Bronchial epithelial cell (primary cell): ENCODE results near the gene NOXRED1. TPM values are rescaled to one million over a fixed set of nuclear protein-coding genes. Genes with fewer than 3 reads are reported as not detected.

Experiments
- DNase-seq: peaks from one replicate; pipeline ENCODE4 v3.0.0-alpha.2; 2010; ENCODE audit warnings: low read depth
- FAIRE-seq: peaks from 2 replicates; lab custom pipeline; 2011; peaks lifted over from hg19 to GRCh38; lab: Jason Lieb, UNC
- H3K27me3 ChIP-seq: 2 replicates; pipeline ENCODE4 v1.5.1; 2011; ENCODE audit warnings: low read length; ENCODE audit not compliant: control insufficient read depth, insufficient read depth
- H3K36me3 ChIP-seq: 2 replicates; pipeline ENCODE4 v1.5.1; 2011; ENCODE audit warnings: low read length; ENCODE audit not compliant: control insufficient read depth, insufficient read depth
- H3K4me3 ChIP-seq: 2 replicates; pipeline ENCODE4 v1.5.1; 2011; ENCODE audit warnings: mild to moderate bottlenecking, low read depth, low read length, control low read depth
- total RNA-seq: library from RNA; depleted of rRNA; stranded (reverse); fragments of >200 nt; gene quantifications from 2 replicates; pipeline ENCODE4 v1.2.1, GENCODE V29; 2014
- TF ChIP-seq, protein P1 (sequence below): IDR thresholded peaks from 2 replicates; pipeline ENCODE4 v1.5.1; 2011; ENCODE audit warnings: mild to moderate bottlenecking, moderate library complexity, low read length, control low read depth, inconsistent platforms; ENCODE audit not compliant: insufficient read depth, severe bottlenecking

The NOXRED1 gene
- total RNA-seq, 1 donor from 2014 or later, result 0.26 TPM

DNA sequence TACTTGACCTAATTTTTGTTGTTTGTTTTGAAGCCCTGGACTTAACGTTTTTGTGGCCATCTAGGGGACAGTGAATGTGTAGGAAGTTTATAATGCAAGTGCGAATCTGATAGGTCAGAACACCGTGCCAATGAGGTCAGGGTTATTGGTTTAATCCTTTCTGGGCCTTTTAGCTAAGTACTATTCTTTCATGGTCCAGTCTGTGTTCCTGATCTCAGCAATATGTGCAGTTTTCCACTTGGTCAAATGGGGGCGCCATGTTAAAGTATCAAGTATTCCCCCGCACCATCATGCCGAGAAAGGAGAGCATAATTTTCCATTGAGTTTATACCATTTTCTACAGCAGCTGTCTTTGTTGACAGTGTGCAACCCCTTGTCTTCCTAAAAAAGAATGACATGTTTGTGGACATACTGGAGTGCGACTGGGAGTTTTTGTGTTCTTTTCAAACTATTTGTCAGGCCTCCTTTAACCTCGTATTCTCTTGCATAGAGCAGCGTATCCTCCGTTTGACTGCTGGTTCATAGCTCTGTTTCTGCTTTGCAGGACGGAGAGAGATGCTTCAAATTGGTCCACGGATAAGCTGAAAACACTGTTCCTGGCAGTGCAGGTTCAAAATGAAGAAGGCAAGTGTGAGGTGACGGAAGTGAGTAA, 35.9 kb upstream of the NOXRED1 start:
- Histone ChIP-seq H3K27me3 (no peaks in the 10 kb centered on the region), H3K4me3 (peak overlapping the region; percentile 94), H3K36me3 (peaks cover 20% of the 10 kb centered on the region)
- FAIRE-seq, result no peak
- TF ChIP-seq, protein P1, sequence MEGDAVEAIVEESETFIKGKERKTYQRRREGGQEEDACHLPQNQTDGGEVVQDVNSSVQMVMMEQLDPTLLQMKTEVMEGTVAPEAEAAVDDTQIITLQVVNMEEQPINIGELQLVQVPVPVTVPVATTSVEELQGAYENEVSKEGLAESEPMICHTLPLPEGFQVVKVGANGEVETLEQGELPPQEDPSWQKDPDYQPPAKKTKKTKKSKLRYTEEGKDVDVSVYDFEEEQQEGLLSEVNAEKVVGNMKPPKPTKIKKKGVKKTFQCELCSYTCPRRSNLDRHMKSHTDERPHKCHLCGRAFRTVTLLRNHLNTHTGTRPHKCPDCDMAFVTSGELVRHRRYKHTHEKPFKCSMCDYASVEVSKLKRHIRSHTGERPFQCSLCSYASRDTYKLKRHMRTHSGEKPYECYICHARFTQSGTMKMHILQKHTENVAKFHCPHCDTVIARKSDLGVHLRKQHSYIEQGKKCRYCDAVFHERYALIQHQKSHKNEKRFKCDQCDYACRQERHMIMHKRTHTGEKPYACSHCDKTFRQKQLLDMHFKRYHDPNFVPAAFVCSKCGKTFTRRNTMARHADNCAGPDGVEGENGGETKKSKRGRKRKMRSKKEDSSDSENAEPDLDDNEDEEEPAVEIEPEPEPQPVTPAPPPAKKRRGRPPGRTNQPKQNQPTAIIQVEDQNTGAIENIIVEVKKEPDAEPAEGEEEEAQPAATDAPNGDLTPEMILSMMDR, result peak; percentile 72
- peak; percentile 70 for DNase-seq

DNA sequence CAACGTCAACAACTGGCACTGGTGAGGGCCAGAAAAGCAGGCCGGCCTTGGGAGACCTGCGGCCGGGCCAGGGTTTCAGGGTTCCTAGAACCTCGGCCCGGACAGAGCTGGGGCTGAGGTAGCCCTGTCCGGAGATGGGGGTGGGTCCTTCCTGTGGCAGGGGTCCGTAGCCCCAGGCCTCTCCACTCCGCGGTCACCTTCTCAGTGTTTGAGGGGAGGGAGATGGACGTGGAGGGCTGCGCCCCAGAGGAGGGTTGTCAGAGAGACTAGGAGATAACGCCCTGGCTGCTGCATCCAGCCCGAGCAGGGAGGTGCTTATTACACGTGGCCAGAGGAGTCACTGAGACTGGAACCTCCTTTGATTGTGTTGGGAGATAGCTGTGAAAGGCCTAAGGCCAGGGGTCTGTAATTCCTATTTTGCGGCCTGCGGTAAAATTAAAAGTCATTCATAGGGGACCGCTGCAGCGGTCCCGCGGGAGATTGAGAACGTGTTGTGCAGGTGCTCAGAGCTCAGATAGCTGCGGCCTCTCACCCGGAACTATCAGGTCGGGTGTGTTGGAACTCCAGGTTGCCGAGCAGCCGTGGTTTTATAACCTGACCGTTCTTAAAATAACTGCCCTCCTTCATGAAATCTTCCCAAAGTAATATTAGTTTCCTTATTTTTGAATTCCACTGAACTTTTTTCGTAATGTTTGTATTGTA, 35.1 kb upstream of the NOXRED1 start:
- no peak for FAIRE-seq
- TF ChIP-seq, protein P1, result no peak
- peak; percentile 40 for DNase-seq
- Histone ChIP-seq H3K36me3 (peaks cover 18% of the 10 kb centered on the region), H3K27me3 (no peaks in the 10 kb centered on the region), H3K4me3 (peak overlapping the region; percentile 94)

DNA sequence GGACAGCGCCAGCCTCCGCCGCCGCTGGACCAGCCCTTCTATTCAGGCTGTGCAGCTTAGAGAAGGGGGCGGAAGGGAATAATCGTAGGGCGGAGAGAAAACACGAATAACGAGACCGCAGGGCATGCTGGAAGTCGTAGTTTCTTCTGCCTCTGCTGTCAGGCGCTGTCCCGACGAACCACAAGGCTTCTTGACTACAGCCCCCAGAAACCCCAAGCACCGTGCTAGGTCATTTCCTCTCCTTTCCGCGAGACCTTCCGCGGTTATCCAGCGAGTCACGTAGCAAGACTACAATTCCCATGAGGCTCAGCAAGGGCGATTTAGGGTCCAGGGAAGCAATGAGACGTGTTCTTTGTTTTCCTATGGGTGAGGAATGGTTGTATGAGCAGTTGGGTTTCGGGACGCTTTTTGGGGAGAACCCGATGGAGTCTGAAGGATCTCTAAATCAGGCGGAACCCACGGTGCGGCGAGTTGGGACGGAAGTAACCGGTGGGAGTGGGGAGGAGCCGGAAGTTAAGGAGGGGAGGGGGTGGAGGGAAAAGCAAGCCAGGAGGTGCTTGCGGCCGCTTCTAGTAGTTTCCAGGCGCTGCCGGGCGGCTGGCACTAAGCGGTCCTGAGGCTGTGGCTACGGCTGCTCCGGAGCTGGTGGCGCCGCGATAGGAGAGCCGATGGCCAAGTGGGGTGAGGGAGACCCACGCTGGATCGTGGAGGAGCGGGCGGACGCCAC, 34.4 kb upstream of the NOXRED1 start, which contains the start of the genes AHSA1 and VIPAS39:
AHSA1 (plus strand) TSS at position 572 of the 727 bp plus-strand sequence; CDS start at position 669, 97 bp downstream.
VIPAS39 (minus strand) TSS at position 80 of the 727 bp plus-strand sequence. CDS start 3,499 bp downstream, outside the sequence.
- Histone ChIP-seq H3K4me3 (peak within 1 kb of the TSS; percentile 94), H3K27me3 (no peaks in the 10 kb centered on the region), H3K36me3 (peaks cover 20% of the 10 kb centered on the region)
- FAIRE-seq, result peak; percentile 62
- TF ChIP-seq, protein P1, result no peak
- DNase-seq, result peak; percentile 99

DNA sequence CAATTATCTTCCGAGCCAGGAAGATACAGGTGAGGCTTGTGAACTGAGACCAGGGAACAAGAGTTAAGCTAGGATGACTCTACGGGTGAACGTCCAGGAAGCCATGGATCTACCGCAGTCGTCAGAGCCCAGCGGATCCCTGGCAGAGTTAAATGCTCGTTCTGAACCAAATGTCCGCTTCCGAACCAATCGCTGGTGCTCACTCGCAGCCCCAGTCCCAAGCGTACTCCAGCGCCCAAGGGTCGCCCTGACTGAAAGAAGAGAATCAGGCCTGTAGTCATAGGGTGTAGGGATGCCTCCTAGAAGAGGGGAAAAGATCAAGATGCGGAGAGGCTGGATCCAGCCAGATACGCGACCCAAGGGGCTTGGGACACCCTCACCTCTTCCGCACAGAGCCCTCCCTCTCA, 33.8 kb upstream of the NOXRED1 start:
- FAIRE-seq, result no peak
- TF ChIP-seq, protein P1, result no peak
- DNase-seq, result peak; percentile 38
- Histone ChIP-seq H3K36me3 (peaks cover 14% of the 10 kb centered on the region), H3K27me3 (no peaks in the 10 kb centered on the region), H3K4me3 (peak overlapping the region; percentile 94)

DNA sequence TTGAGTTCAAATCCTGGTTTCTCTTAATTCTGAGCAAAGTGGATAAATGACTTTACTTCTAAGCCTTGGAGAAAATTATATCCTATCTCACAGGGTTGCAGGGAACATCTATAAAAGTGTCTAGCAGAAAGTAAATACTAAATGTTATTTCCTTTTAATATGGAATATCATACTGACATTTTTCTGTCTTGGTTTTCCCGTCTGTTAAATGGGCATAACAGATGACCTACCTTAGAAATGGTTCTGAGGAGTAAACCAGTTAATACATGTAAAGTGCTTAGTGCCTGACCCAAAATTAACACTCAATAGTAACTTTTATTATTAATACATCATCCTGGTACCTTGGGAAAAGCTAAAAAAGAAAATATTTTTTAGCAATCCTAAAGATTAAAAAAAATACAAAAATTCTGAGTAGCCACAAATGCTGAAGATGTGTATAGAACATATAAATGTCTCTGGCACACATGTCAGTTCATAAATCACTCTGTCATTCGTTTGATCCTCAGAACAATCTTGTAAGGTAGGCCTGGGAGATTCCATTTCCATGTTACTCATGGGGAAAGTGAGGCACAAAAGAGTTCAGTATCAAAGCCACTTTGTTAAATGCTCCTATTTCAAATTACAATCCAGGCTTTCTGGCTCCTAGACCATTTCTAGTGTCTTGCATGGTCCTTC, 32.8 kb upstream of the NOXRED1 start:
- TF ChIP-seq, protein P1, result no peak
- Histone ChIP-seq H3K36me3 (peaks cover 9% of the 10 kb centered on the region), H3K4me3 (no peak overlapping the region), H3K27me3 (no peaks in the 10 kb centered on the region)
- FAIRE-seq, result no peak
- no peak for DNase-seq
